ENCODE measurements around the gene CD44.

The CD44 gene

DNA sequence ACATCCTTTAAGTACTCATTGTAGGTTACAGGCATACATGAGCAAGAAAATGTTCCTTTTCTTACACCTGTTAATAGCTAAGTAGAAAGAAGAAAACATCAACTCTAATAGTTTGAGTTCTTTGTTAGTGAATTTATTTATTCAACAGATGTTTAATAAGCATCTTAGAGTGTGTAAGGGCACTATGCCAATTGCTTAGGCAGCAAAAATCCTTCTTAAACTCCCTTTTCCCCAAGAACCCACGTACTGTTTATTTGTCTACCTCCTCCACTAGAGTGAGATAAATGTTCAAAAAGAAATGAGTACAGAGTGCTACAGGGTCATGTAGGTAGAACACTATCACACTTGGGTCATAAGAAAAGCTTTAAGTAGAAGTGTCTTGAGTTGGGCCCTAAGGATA is 131.4 kb downstream of the CD44 start:
- DNase-seq, result no peak

DNA sequence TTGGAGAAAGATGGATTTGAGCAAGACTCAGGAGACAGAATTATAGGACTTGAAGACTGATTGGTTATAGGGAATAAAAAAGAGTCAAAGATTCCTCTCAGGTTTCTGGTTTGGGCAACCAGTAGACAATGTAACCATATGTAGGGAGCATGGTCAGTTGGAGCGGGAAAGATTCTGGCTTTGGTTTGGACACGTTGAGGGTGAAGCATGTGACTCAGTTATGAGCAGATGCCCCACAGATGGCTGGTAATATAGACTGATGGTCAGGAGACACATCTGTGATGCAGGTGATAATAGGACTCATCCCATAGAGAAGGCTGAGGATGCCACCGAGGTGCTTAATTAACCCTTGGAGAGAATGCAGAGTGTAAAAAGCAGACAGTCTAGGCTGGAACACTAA is 132.1 kb downstream of the CD44 start:
- no peak for DNase-seq

DNA sequence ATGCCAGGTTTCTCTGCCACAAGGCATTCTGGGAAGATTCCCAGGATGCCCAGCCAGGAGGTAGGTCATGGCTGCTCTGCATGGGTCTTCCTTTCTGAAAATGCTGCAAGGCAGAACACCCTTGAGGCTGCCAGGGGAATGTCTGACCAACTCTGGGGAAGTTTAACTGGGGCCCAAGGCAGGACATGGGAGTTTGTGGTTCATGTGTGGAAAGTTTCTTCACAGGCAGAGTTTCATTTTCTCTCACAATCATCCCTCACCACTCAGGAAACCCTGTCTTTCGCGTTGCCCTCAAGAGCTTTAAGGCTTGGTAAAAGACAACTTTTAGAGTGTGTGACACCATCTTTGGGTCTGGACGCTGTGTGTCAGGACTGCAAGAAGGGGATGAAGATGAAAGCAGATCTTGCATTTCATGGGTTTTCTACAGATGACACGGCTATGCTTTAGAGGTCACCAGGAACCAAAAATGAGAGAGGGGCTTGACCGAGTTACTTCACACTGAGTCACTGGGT is 133.5 kb downstream of the CD44 start:
- DNase-seq, result no peak

DNA sequence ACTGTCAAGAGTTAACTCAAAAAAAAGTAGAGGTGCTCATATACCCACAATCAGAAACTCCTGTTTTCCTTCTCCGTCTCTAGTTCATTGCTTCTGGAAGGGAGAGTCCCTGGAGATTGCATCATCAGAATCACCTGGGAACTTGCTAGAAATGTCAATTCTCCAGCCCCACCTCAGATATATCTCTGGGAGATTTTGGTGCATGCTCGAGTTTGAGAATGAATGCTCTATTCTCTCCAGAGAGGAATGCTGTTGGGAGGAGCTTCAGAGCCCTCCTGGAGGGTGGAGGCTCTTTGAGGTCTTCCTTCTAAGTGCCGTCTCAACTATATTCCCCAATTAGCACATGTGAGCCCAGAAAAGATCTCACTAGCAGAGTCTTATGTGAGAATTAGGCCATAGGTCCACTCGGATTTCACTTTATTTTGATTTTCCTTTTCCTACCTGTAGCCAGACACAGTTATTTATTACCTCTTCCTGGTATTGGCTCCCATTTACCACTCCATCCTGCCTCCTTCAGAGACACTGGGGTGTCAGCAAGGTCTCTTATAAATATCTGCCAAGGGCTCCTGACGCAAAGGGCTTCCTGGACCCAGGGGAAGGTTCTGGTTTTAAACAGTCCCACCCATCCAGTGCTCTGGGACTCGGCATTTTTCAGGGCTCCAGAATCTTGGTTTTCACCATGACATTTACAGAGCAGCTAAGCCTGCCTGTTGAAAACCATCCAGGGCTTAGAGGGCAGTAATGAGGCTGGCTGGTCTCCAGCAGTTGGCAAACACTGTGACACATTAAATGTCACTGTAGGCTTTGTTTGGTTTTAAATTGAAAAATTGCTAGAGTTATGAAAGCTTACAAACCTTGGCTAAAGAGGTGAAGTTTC is 136.2 kb downstream of the CD44 start:
- DNase-seq, result peak; percentile 61

DNA sequence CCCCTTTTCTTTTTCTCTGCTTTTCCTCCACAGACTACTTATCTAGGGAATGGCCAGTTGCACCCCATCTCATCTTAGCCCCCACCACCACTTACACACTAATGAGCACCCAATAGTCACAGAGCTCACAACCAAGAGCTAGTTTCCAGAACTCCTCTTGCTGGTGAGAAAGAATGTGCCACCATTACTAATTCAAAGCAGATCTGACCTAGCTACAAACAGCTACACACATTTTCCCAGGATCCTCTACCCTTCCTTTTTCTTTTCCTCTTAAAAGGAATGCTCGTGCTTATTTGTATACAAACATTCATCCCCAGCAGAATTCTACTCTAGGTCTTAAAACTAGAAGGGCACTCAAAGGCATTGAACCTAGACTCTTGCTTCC is 136.8 kb downstream of the CD44 start:
- no peak for DNase-seq

DNA sequence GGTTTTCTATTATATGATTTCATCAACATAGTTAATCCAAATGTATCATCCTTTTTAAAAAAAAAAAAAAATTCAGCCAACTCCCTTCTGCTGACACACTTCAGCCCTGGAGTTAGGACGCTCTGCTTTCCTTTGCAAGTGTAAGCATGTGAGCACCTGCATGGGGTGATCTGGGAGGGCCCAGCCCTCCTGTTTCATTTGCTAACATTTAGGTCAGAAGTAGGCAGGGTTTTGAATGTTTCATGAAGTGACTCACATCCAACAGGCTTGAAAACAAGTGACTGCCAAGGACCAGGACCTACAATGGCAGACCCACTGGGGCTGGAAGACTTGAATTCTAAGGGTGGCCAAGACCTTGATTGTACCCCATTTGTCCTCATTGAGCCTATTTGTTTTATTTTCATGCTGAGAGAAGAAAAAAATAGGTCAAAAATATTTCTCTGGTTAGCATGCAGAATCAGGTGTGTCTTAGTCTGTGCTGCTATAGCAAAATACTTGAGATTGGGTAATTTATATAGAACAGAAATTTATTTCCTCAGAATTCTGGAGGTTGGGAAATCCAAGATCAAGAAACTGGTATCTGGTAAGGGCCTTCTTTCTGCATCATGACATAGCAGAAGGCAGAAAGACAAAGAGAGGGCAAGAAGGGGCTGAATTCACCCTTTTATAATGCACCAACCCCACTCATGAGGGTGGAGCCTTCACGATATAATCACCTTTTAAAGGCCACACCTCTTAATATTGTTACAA is 137.6 kb downstream of the CD44 start:
- DNase-seq, result no peak

DNA sequence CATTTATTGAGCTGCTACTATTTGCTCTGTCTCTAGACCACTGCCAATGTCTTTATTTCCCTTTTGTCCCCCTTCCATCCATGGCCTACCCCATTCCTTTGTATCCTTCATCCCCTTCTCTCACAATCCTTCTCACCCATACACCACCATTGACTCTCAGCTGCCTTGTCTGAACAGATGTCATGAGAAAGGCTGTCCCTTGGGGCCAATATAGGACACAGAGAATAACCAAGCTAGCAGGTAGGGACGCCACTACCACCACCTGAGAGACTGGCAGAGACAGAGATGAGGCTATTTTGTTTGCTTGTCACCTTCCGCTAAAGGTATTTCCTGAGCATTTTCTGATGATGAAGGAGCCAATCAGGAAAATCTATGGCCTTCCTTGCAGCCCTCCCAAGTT is 138.9 kb downstream of the CD44 start:
- no peak for DNase-seq

DNA sequence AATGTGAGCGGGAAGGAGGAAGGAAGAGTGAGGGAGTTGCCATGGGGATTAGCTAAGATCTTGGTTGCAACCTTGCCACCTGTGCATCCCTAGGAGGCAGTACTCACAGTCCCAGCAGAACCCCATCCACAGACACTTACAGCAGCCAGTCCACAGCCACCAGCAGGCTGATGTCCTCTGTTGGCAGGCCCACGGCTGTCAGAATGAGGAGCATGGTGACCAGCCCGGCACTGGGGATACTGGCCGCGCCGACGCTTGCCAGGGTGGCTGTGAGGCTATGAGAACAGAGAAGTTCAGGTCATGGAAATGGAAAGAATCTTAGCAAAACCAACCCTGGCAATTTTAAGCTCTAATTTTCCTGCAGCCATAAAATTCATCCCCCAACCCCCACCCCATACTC is 141.8 kb downstream of the CD44 start:
- no peak for DNase-seq

DNA sequence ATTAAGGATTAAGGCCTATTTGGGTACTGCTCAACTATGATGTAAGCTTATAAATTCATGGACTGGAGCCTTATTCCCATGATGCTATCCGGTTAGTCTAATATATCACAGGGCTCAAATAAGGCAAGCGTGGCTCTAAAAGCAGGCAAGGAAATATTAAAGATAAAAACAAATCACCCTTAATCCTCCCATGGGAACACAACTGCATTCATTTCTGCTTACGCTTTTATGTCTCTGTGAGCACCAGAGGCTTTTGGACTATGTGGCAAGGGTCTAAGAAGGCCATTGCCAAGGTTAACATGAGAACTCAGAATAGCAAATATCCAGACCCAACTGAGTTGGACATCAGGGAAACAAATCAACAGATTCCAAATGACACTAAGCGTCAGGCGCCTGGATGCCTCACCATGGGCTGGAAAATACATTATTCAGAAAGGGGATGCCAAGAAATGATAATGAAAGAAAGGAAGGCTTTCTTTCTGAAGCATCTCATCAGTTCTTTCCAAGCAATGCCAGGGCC is 142.3 kb downstream of the CD44 start:
- no peak for DNase-seq
